Measurements from ENCODE around the gene MT1F. TPM values are rescaled to one million over a fixed set of nuclear protein-coding genes. Genes with fewer than 3 reads are reported as not detected.

The MT1F gene
- polyA plus RNA-seq, 1 donor from 2014 or later, result 1.8 TPM

GRCh38 chr16:56645838-56646237, 11.9 kb upstream of the MT1F start:
- H3K9me2 ChIP-seq (ENCODE audit: insufficient read depth, low read length), result no peaks in the 10 kb centered on the region
- H3K27me3 ChIP-seq (ENCODE audit: insufficient read depth, low read depth, low read length), result peaks cover 86% of the 10 kb centered on the region
- no peaks in the 10 kb centered on the region for H3K36me3 ChIP-seq (ENCODE audit: insufficient read depth, low read length)
- H4K20me1 ChIP-seq (ENCODE audit: insufficient read depth), result no peaks in the 10 kb centered on the region
- H3F3A ChIP-seq (ENCODE audit: insufficient read depth, low read length, poor library complexity, severe bottlenecking), result no peaks in the 10 kb centered on the region
- no peak overlapping the region for H3K4me3 ChIP-seq (ENCODE audit: low read length)
- H3K9me3 ChIP-seq (ENCODE audit: low read length), result no peaks in the 10 kb centered on the region
- no peak overlapping the region for H2AFZ ChIP-seq (ENCODE audit: low read depth, low read length)
- H3K79me2 ChIP-seq (replicated peaks; ENCODE audit: insufficient read depth, low read length), result no peaks in the 10 kb centered on the region
- H3K27ac ChIP-seq (ENCODE audit: low read length), result no peak overlapping the region
- H3K9ac ChIP-seq (ENCODE audit: low read length), result no peak overlapping the region
- H3K4me2 ChIP-seq (ENCODE audit: low read length), result no peak overlapping the region
- TF ChIP-seq SMC3 (conservative IDR thresholded peaks at IDR 0.05; ENCODE audit: poor library complexity) (no peak), TAF1 (IDR thresholded peaks at IDR 0.05; ENCODE audit: low read depth) (no peak), REST (IDR thresholded peaks at IDR 0.05; ENCODE audit: borderline replicate concordance) (no peak), POLR2AphosphoS5 (IDR thresholded peaks at IDR 0.05) (no peak), CTCF (IDR thresholded peaks at IDR 0.05; ENCODE audit: poor library complexity, severe bottlenecking) (no peak), EP300 (conservative IDR thresholded peaks at IDR 0.05; ENCODE audit: poor library complexity, severe bottlenecking) (no peak), MXI1 (conservative IDR thresholded peaks at IDR 0.05; ENCODE audit: poor library complexity, severe bottlenecking) (no peak), RAD21 (conservative IDR thresholded peaks at IDR 0.05) (no peak), EZH2 (IDR thresholded peaks at IDR 0.05; ENCODE audit: borderline replicate concordance, insufficient read depth, low read length, poor library complexity, severe bottlenecking) (no peak)

GRCh38 chr16:56647641-56648431, 9.9 kb upstream of the MT1F start:
- no peaks in the 10 kb centered on the region for H4K20me1 ChIP-seq (ENCODE audit: insufficient read depth)
- H3K9me2 ChIP-seq (ENCODE audit: insufficient read depth, low read length), result no peaks in the 10 kb centered on the region
- TF ChIP-seq MXI1 (conservative IDR thresholded peaks at IDR 0.05; ENCODE audit: poor library complexity, severe bottlenecking) (no peak), EP300 (conservative IDR thresholded peaks at IDR 0.05; ENCODE audit: poor library complexity, severe bottlenecking) (no peak)
- H3F3A ChIP-seq (ENCODE audit: insufficient read depth, low read length, poor library complexity, severe bottlenecking), result no peaks in the 10 kb centered on the region
- H2AFZ ChIP-seq (ENCODE audit: low read depth, low read length), result no peak overlapping the region
- H3K9me3 ChIP-seq (ENCODE audit: low read length), result no peaks in the 10 kb centered on the region
- no peak overlapping the region for H3K4me2 ChIP-seq (ENCODE audit: low read length)
- no peak overlapping the region for H3K9ac ChIP-seq (ENCODE audit: low read length)
- no peaks in the 10 kb centered on the region for H3K36me3 ChIP-seq (ENCODE audit: insufficient read depth, low read length)
- H3K27ac ChIP-seq (ENCODE audit: low read length), result no peak overlapping the region
- no peak overlapping the region for H3K4me3 ChIP-seq (ENCODE audit: low read length)
- no peaks in the 10 kb centered on the region for H3K79me2 ChIP-seq (replicated peaks; ENCODE audit: insufficient read depth, low read length)
- peaks cover 68% of the 10 kb centered on the region for H3K27me3 ChIP-seq (ENCODE audit: insufficient read depth, low read depth, low read length)

All from neural cell (in vitro differentiated cells).